ENCODE measurements around the gene AJAP1.

GRCh38 chr1:4736254-4736653 is 81.8 kb downstream of the AJAP1 start:
- TF ChIP-seq ZFP30 (CRISPR knock-in tag; IDR thresholded peaks at IDR 0.05), result no peak
- no peak for TF ChIP-seq PATZ1 (CRISPR knock-in tag; IDR thresholded peaks at IDR 0.05; ENCODE audit: borderline replicate concordance)
- TF ChIP-seq ESRRG (CRISPR knock-in tag; IDR thresholded peaks at IDR 0.05), result no peak
- no peak for TF ChIP-seq CSDC2 (CRISPR knock-in tag; IDR thresholded peaks at IDR 0.05)
- TF ChIP-seq OSR1 (CRISPR knock-in tag; IDR thresholded peaks at IDR 0.05), result no peak
- no peak for TF ChIP-seq SNAI2 (CRISPR knock-in tag; IDR thresholded peaks at IDR 0.05)
